Heart left ventricle (tissue), 13 donors: ENCODE results near the gene GPR84.

Source experiments
- CTCF ChIP-seq, 12 donors: fragments of 200-600 bp; sonication (generic) in 4 of 12; IDR thresholded peaks; one replicate each; pipeline versions ENCODE4 v1.5.0 to v1.8.0; 2018 to 2022; ENCODE audit warnings: antibody characterized with exemption in 12 of 12, mild to moderate bottlenecking in 5 of 12
- POLR2A ChIP-seq, 2 donors: fragments of 450-650 bp; IDR thresholded peaks; one replicate each; pipeline ENCODE4 v1.6.1; 2017; ENCODE audit warnings: antibody characterized with exemption in 2 of 2, mild to moderate bottlenecking in 2 of 2, moderate library complexity in 2 of 2
- donor health status: ischemic (EF 13 %, LVEDD 7.1; RV severe dilation, severe dysfunction).
- donor health status: DM: no; HTN: yes; CAD: no.
- donor health status: DM: no; HTN: no; CAD: no.
- donor health status: ischemic (EF 25% LVEDD 6.9; RV normal size, moderate dysfunction).
- donor health status: ischemic (EF 25% LVEDD 5.7; RV mildly dilated, moderate dysfunction).
- donor health status: ischemic (EF 35%, LVEDD 5.7; RV mildly dilated, moderate dysfunction).
- donor health status: nonischemic (EF 11% LVEDD 7.7; RV severe dilation, severe dysfunction).
- donor health status: DM: yes; HTN: yes; CAD: no.
- donor health status: PGD.
- donor health status: ischemic (EF 29% LVEDD 5.4; RV normal size, mild dysfunction).
- donor health status: nonischemic (EF 23%, LVEDD 6.1; RV moderate dilation, normal function).

- TF ChIP-seq CTCF (IDR thresholded peaks at IDR 0.05) (no peak), POLR2A (IDR thresholded peaks at IDR 0.05) (no peak)
These were observed 32.9 kb upstream of the GPR84 start for GRCh38 chr12:54397157-54397556.
